ENCODE measurements around the gene ASIC1. TPM values are rescaled to one million over a fixed set of nuclear protein-coding genes. Genes with fewer than 3 reads are reported as not detected.
A peak's percentile ranks its signal among the peaks of the same experiment; 100 is the strongest.

The ASIC1 gene
- total and polyA plus RNA-seq, 2 of the 13 experiments (the other 11 are each of a cell fraction or from before 2014, with no cell fraction given), result 0.44 to 1.5 TPM

DNA sequence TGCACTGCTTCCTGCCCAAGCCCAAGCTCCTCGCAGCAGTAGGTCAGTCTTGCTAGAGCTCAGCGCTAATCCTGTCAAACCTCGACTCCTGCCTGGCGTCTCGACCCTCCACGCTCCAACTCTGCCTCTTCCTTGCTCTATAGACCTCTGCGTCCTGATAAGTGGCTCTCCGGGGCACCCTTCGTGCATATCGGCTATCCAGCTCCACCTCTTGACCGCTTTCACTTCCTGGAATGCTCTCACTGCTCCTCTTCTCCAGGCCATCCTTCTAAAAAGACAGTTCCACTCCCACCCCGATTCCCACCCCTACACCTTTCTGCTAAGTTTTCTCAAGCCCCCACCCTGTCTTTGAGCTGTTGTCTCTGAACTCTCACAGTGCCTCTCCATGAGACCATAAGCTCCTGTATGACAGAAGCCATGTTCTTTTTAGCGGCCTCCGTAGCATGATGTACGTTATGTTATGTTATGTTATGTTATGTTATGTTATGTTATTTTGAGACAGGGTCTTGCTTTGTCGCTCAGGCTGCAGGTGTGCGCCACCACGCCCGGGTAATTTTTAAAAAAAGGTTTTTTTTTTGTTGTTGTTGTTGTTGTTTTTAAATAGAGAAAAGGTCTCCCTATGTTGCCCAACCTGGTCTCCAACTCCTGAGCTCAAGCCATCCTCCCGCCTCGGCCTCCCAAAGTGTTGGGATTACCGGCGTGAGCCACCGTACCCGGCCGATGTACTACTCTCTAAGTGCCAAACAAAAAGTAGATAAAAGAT lies 55.2 kb downstream of the ASIC1 start (continued):
- TF ChIP-seq, protein P1, sequence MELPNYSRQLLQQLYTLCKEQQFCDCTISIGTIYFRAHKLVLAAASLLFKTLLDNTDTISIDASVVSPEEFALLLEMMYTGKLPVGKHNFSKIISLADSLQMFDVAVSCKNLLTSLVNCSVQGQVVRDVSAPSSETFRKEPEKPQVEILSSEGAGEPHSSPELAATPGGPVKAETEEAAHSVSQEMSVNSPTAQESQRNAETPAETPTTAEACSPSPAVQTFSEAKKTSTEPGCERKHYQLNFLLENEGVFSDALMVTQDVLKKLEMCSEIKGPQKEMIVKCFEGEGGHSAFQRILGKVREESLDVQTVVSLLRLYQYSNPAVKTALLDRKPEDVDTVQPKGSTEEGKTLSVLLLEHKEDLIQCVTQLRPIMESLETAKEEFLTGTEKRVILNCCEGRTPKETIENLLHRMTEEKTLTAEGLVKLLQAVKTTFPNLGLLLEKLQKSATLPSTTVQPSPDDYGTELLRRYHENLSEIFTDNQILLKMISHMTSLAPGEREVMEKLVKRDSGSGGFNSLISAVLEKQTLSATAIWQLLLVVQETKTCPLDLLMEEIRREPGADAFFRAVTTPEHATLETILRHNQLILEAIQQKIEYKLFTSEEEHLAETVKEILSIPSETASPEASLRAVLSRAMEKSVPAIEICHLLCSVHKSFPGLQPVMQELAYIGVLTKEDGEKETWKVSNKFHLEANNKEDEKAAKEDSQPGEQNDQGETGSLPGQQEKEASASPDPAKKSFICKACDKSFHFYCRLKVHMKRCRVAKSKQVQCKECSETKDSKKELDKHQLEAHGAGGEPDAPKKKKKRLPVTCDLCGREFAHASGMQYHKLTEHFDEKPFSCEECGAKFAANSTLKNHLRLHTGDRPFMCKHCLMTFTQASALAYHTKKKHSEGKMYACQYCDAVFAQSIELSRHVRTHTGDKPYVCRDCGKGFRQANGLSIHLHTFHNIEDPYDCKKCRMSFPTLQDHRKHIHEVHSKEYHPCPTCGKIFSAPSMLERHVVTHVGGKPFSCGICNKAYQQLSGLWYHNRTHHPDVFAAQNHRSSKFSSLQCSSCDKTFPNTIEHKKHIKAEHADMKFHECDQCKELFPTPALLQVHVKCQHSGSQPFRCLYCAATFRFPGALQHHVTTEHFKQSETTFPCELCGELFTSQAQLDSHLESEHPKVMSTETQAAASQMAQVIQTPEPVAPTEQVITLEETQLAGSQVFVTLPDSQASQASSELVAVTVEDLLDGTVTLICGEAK (IDR thresholded peaks at IDR 0.05), result no peak
- TF ChIP-seq, protein P1 (CRISPR knock-in tag; IDR thresholded peaks at IDR 0.05), result 0 out of 2 replicates have a peak, but pooled peaks have one; percentile 5
- 0 out of 2 replicates have a peak, but pooled peaks have one; percentile 58 for TF ChIP-seq ZNF296 (CRISPR knock-in tag; conservative IDR thresholded peaks at IDR 0.05)
- TF ChIP-seq, protein P2, sequence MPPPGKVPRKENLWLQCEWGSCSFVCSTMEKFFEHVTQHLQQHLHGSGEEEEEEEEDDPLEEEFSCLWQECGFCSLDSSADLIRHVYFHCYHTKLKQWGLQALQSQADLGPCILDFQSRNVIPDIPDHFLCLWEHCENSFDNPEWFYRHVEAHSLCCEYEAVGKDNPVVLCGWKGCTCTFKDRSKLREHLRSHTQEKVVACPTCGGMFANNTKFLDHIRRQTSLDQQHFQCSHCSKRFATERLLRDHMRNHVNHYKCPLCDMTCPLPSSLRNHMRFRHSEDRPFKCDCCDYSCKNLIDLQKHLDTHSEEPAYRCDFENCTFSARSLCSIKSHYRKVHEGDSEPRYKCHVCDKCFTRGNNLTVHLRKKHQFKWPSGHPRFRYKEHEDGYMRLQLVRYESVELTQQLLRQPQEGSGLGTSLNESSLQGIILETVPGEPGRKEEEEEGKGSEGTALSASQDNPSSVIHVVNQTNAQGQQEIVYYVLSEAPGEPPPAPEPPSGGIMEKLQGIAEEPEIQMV (CRISPR knock-in tag; IDR thresholded peaks at IDR 0.05; ENCODE audit: low read depth), result no peak; the same call in 1 of the 2 replicates
- peak; percentile 7; the same call in 1 of the 2 replicates for TF ChIP-seq EED (CRISPR knock-in tag; IDR thresholded peaks at IDR 0.05)
- no peak for TF ChIP-seq ATAD3A (CRISPR knock-in tag; IDR thresholded peaks at IDR 0.05)
- TF ChIP-seq ZNF556 (CRISPR knock-in tag; IDR thresholded peaks at IDR 0.05; ENCODE audit: borderline replicate concordance), result 0 out of 2 replicates have a peak, but pooled peaks have one; percentile 43
- no peak for TF ChIP-seq ZNF792 (CRISPR knock-in tag; IDR thresholded peaks at IDR 0.05)
- no peak for TF ChIP-seq NCOA5 (CRISPR knock-in tag; IDR thresholded peaks at IDR 0.05)
- TF ChIP-seq, protein P3, sequence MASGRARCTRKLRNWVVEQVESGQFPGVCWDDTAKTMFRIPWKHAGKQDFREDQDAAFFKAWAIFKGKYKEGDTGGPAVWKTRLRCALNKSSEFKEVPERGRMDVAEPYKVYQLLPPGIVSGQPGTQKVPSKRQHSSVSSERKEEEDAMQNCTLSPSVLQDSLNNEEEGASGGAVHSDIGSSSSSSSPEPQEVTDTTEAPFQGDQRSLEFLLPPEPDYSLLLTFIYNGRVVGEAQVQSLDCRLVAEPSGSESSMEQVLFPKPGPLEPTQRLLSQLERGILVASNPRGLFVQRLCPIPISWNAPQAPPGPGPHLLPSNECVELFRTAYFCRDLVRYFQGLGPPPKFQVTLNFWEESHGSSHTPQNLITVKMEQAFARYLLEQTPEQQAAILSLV (CRISPR knock-in tag; IDR thresholded peaks at IDR 0.05; ENCODE audit: borderline replicate concordance), result peak; percentile 79; the same call in 1 of the 2 replicates
- TF ChIP-seq, protein P4, sequence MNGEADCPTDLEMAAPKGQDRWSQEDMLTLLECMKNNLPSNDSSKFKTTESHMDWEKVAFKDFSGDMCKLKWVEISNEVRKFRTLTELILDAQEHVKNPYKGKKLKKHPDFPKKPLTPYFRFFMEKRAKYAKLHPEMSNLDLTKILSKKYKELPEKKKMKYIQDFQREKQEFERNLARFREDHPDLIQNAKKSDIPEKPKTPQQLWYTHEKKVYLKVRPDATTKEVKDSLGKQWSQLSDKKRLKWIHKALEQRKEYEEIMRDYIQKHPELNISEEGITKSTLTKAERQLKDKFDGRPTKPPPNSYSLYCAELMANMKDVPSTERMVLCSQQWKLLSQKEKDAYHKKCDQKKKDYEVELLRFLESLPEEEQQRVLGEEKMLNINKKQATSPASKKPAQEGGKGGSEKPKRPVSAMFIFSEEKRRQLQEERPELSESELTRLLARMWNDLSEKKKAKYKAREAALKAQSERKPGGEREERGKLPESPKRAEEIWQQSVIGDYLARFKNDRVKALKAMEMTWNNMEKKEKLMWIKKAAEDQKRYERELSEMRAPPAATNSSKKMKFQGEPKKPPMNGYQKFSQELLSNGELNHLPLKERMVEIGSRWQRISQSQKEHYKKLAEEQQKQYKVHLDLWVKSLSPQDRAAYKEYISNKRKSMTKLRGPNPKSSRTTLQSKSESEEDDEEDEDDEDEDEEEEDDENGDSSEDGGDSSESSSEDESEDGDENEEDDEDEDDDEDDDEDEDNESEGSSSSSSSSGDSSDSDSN (CRISPR knock-in tag; IDR thresholded peaks at IDR 0.05), result peak; percentile 77
- TF ChIP-seq, protein P5, sequence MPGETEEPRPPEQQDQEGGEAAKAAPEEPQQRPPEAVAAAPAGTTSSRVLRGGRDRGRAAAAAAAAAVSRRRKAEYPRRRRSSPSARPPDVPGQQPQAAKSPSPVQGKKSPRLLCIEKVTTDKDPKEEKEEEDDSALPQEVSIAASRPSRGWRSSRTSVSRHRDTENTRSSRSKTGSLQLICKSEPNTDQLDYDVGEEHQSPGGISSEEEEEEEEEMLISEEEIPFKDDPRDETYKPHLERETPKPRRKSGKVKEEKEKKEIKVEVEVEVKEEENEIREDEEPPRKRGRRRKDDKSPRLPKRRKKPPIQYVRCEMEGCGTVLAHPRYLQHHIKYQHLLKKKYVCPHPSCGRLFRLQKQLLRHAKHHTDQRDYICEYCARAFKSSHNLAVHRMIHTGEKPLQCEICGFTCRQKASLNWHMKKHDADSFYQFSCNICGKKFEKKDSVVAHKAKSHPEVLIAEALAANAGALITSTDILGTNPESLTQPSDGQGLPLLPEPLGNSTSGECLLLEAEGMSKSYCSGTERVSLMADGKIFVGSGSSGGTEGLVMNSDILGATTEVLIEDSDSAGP (CRISPR knock-in tag; IDR thresholded peaks at IDR 0.05; ENCODE audit: borderline replicate concordance), result peak; percentile 76; the same call in 1 of the 2 replicates

All from HepG2 (cell line).